SK-N-SH (cell line): ENCODE measurements around the gene AMIGO2. TPM values are rescaled to one million over a fixed set of nuclear protein-coding genes. Genes with fewer than 3 reads are reported as not detected.
A peak's percentile ranks its signal among the peaks of the same experiment; 100 is the strongest.

Experiments used
- CTCF ChIA-PET: fragments of 300-600, 350-600 bp; formaldehyde crosslinking; extraction: SDS; loops from one replicate; lab custom pipeline; 2021; lab: Yijun Ruan, JAX
- POLR2A ChIA-PET: fragments of 350-600 bp; sonication (Branson Sonifier 250); formaldehyde crosslinking; extraction: SDS; loops from one replicate; lab custom pipeline; 2020; ENCODE audit warnings: antibody characterized with exemption, inconsistent platforms; lab: Yijun Ruan, JAX
- DNase-seq: peaks from one replicate; pipeline ENCODE4 v3.0.0; 2012
- H2AFZ ChIP-seq: fragments of 200-600 bp; sonication (generic); 2 replicates; pipeline ENCODE4 v1.8.1; 2016; ENCODE audit warnings: antibody characterized with exemption, mild to moderate bottlenecking, low read depth
- H3F3A ChIP-seq: fragments of 200-600 bp; sonication (generic); replicated peaks from 2 replicates; pipeline ENCODE3; 2016; ENCODE audit warnings: antibody characterized with exemption, mild to moderate bottlenecking; ENCODE audit not compliant: insufficient read depth
- H3K27ac ChIP-seq, 2 experiments: fragments of 200-500 bp in 1 of 2; fragments of 200-600 bp in 1 of 2; sonication (Bioruptor generic) in 1 of 2; sonication (generic), shearing (Covaris generic) in 1 of 2; 2 replicates each; pipeline versions ENCODE4 v1.5.1 to v1.6.1; 2014 to 2016; ENCODE audit warnings: low read depth in 2 of 2, inconsistent platforms in 1 of 2, low read length in 1 of 2, mild to moderate bottlenecking in 1 of 2, mixed read lengths in 1 of 2
- H3K27me3 ChIP-seq: fragments of 200-600 bp; sonication (generic), shearing (Covaris generic); 2 replicates; pipeline ENCODE4 v1.6.1; 2016; ENCODE audit warnings: mixed run types; ENCODE audit not compliant: insufficient read depth
- H3K36me3 ChIP-seq, 2 experiments: fragments of 200-500 bp in 1 of 2; fragments of 200-600 bp in 1 of 2; sonication (Bioruptor generic) in 1 of 2; sonication (generic) in 1 of 2; replicated peaks in 1 of 2; 2 replicates each; pipeline versions ENCODE3 to v1.5.1; 2014 to 2016; ENCODE audit warnings: low read length in 1 of 2, mild to moderate bottlenecking in 1 of 2; ENCODE audit not compliant: insufficient read depth in 2 of 2, control insufficient read depth in 1 of 2
- H3K4me1 ChIP-seq, 2 experiments: fragments of 200-500 bp in 1 of 2; fragments of 200-600 bp in 1 of 2; sonication (Bioruptor generic) in 1 of 2; sonication (generic), shearing (Covaris generic) in 1 of 2; 2 replicates each; pipeline versions ENCODE4 v1.5.1 to v1.6.1; 2014 to 2016; ENCODE audit warnings: low read depth in 1 of 2, low read length in 1 of 2, mixed run types in 1 of 2; ENCODE audit not compliant: insufficient read depth in 2 of 2, control insufficient read depth in 1 of 2
- H3K4me2 ChIP-seq: fragments of 200-600 bp; sonication (generic), shearing (Covaris generic); 2 replicates; pipeline ENCODE4 v1.6.1; 2017; ENCODE audit warnings: mixed run types
- H3K4me3 ChIP-seq, 2 experiments: fragments of 200-500 bp in 1 of 2; fragments of 200-600 bp in 1 of 2; sonication (Bioruptor generic) in 1 of 2; sonication (generic), shearing (Covaris generic) in 1 of 2; 2 replicates each; pipeline versions ENCODE4 v1.5.1 to v1.8.1; 2014 to 2016; ENCODE audit warnings: low read depth in 2 of 2, inconsistent platforms in 1 of 2, low read length in 1 of 2, mild to moderate bottlenecking in 1 of 2, mixed read lengths in 1 of 2, moderate library complexity in 1 of 2
- H3K79me2 ChIP-seq: fragments of 200-600 bp; sonication (generic); 2 replicates; pipeline ENCODE4 v1.8.1; 2017; ENCODE audit warnings: mild to moderate bottlenecking; ENCODE audit not compliant: insufficient read depth
- H3K9ac ChIP-seq: fragments of 200-600 bp; sonication (generic); 2 replicates; pipeline ENCODE4 v1.6.1; 2017; ENCODE audit warnings: mixed run types
- H3K9me2 ChIP-seq: fragments of 200-600 bp; sonication (generic); 2 replicates; pipeline ENCODE4 v1.6.1; 2017; ENCODE audit warnings: mixed run types
- H3K9me3 ChIP-seq: fragments of 200-600 bp; sonication (generic); 2 replicates; pipeline ENCODE4 v1.6.1; 2017; ENCODE audit warnings: mixed run types, mild to moderate bottlenecking, moderate library complexity
- H4K20me1 ChIP-seq: fragments of 200-600 bp; sonication (generic); 2 replicates; pipeline ENCODE4 v1.6.1; 2017; ENCODE audit warnings: mild to moderate bottlenecking, mixed run types; ENCODE audit not compliant: insufficient read depth
- ELF1 ChIP-seq: IDR thresholded peaks from 2 replicates; pipeline ENCODE4 v1.4.0; 2012
- EP300 ChIP-seq, 2 experiments: IDR thresholded peaks; 2 replicates each; pipeline versions ENCODE4 v1.4.0 to v1.6.1; 2012; ENCODE audit warnings: borderline replicate concordance in 1 of 2, low read depth in 1 of 2, low read length in 1 of 2
- FOXJ3 ChIP-seq: sonication (generic); formaldehyde crosslinking; IDR thresholded peaks from 2 replicates; pipeline ENCODE4 v1.5.1; 2020; ENCODE audit warnings: mild to moderate bottlenecking, missing genetic modification reagents
- GATA2 ChIP-seq: sonication (generic); formaldehyde crosslinking; IDR thresholded peaks from 2 replicates; pipeline ENCODE4 v1.5.0; 2020; ENCODE audit warnings: mild to moderate bottlenecking, missing genetic modification reagents
- JUND ChIP-seq: IDR thresholded peaks from 2 replicates; pipeline ENCODE4 v1.4.0; 2012
- NFIC ChIP-seq: IDR thresholded peaks from 2 replicates; pipeline ENCODE4 v1.4.0; 2012; ENCODE audit warnings: borderline replicate concordance
- RAD21 ChIP-seq: IDR thresholded peaks from 2 replicates; pipeline ENCODE4 v1.6.1; 2012; ENCODE audit warnings: mild to moderate bottlenecking, low read length
- RCOR1 ChIP-seq: fragments of 150-350 bp; IDR thresholded peaks from 2 replicates; pipeline ENCODE4 v1.6.1; 2017; ENCODE audit warnings: antibody characterized with exemption, low read length
- RXRA ChIP-seq: IDR thresholded peaks from 2 replicates; pipeline ENCODE4 v1.4.0; 2012; ENCODE audit warnings: low read depth, mild to moderate bottlenecking, borderline replicate concordance
- SIN3A ChIP-seq: IDR thresholded peaks from 2 replicates; pipeline ENCODE4 v1.6.1; 2012; ENCODE audit warnings: low read depth, mild to moderate bottlenecking, low read length, moderate library complexity, borderline replicate concordance
- SMC3 ChIP-seq: IDR thresholded peaks from 2 replicates; pipeline ENCODE4 v1.6.1; 2012; ENCODE audit warnings: low read depth, low read length, improper control_type of control experiment
- TEAD4 ChIP-seq: IDR thresholded peaks from 2 replicates; pipeline ENCODE4 v1.4.0; 2012; ENCODE audit warnings: mild to moderate bottlenecking, borderline replicate concordance; ENCODE audit not compliant: insufficient read depth
- WGBS: methylation state at CpG from one replicate; pipeline ENCODE4 v1.1.6; 2017; ENCODE audit warnings: low lambda C conversion rate; 5-methylcytosine and 5-hydroxymethylcytosine counted together
- polyA plus RNA-seq, 3 experiments: library from polyadenylated mRNA; depleted of rRNA; stranded (reverse); fragments of >200 nt; gene quantifications; 2 replicates each; pipeline ENCODE4 v1.2.3, GENCODE V29; 2012
- TF ChIP-seq, protein P1 (sequence below): IDR thresholded peaks from 2 replicates; pipeline ENCODE4; 2012
- TF ChIP-seq, protein P2 (sequence below): fragments of 200-600 bp; sonication (generic); IDR thresholded peaks from 2 replicates; pipeline ENCODE4 v1.6.1; 2017; ENCODE audit warnings: antibody characterized with exemption, mild to moderate bottlenecking, moderate library complexity
- TF ChIP-seq, protein P3 (sequence below): fragments of 150-350 bp; IDR thresholded peaks from 2 replicates; pipeline ENCODE4 v1.6.1; 2016; ENCODE audit warnings: mild to moderate bottlenecking, low read depth, low read length
- TF ChIP-seq, protein P4 (sequence below): IDR thresholded peaks from 2 replicates; pipeline ENCODE4 v1.4.0; 2012; ENCODE audit warnings: low read depth, borderline replicate concordance

AMIGO2 gene, protein sequence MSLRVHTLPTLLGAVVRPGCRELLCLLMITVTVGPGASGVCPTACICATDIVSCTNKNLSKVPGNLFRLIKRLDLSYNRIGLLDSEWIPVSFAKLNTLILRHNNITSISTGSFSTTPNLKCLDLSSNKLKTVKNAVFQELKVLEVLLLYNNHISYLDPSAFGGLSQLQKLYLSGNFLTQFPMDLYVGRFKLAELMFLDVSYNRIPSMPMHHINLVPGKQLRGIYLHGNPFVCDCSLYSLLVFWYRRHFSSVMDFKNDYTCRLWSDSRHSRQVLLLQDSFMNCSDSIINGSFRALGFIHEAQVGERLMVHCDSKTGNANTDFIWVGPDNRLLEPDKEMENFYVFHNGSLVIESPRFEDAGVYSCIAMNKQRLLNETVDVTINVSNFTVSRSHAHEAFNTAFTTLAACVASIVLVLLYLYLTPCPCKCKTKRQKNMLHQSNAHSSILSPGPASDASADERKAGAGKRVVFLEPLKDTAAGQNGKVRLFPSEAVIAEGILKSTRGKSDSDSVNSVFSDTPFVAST
- polyA plus RNA-seq (2012; rRNA removed) = 1.2 and 1.3 TPM in 2 replicates
- 1.1 and 1.2 TPM in 2 replicates for polyA plus RNA-seq (2012; cell fraction: cytosol; rRNA removed)
- 1.1 and 2.6 TPM in 2 replicates for polyA plus RNA-seq (2012; cell fraction: nucleus; rRNA removed)

DNA sequence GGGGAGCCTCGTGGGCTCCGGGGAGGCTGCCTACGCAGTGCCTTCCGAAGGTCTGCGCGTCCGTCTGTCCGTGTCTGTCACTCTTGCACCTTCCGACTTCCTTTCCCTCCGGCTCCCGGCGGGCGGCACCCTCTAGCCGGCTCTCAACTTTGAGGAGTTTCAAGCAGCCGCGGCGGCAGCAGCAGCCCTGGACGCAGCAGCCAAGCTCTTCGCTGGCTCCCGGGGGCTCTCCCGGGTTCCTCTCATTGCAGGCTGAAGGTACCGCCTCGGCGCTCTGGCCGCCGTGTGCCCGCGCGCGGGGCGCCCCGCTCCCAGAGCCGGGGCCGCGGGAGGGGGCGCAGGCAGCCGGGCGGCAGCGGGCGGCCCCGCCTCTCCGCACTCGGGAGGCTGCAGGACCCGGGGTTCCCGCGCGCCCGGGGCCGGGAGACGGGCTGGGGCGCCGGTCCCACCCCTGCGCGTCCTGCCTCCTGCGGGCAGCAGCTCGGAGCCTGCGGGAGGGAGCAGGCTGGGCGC, at the start of gene AMIGO2, which contains the start of gene PCED1B:
Gene AMIGO2 (minus strand): TSS at position 492 of the 513 bp plus-strand sequence. CDS start 957 bp downstream, outside the sequence.
Gene PCED1B (plus strand): TSS at position 154 of the 513 bp plus-strand sequence. CDS start 155,443 bp downstream, outside the sequence.
- Histone ChIP-seq H3K36me3 (no peaks in the 10 kb centered on the region), H2AFZ (peak within 1 kb of the TSS; percentile 82), H3K79me2 (peaks cover 10% of the 10 kb centered on the region; the same call in 1 of the 2 replicates), H3K4me1 (peaks cover 0 to 22% of the 10 kb centered on the region in 2 experiments; a peak in 3 of 4 replicates), H3K9me2 (no peaks in the 10 kb centered on the region), H3K9me3 (no peaks in the 10 kb centered on the region), H3F3A (peaks cover 22% of the 10 kb centered on the region), H3K4me3 (peak within 1 kb of the TSS; percentile 47 to 66; a peak in 3 of 4 replicates), H4K20me1 (no peaks in the 10 kb centered on the region), H3K4me2 (peak within 1 kb of the TSS; percentile 88), H3K27ac (peak within 1 kb of the TSS in 1 of 2 experiments; percentile 66; a peak in 2 of 4 replicates), H3K9ac (peak within 1 kb of the TSS; percentile 58), H3K27me3 (peaks cover 18% of the 10 kb centered on the region)
- peak; percentile 33 for DNase-seq
- TF ChIP-seq SIN3A (0 out of 2 replicates have a peak, but pooled peaks have one; percentile 19), TEAD4 (no peak), SMC3 (0 out of 2 replicates have a peak, but pooled peaks have one; percentile 19), ELF1 (no peak), FOXJ3 (CRISPR knock-in tag) (no peak)
- TF ChIP-seq, protein P1, sequence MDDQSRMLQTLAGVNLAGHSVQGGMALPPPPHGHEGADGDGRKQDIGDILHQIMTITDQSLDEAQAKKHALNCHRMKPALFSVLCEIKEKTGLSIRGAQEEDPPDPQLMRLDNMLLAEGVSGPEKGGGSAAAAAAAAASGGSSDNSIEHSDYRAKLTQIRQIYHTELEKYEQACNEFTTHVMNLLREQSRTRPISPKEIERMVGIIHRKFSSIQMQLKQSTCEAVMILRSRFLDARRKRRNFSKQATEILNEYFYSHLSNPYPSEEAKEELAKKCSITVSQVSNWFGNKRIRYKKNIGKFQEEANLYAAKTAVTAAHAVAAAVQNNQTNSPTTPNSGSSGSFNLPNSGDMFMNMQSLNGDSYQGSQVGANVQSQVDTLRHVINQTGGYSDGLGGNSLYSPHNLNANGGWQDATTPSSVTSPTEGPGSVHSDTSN = peak; percentile 15; the same call in 1 of the 2 replicates
- TF ChIP-seq, protein P2, sequence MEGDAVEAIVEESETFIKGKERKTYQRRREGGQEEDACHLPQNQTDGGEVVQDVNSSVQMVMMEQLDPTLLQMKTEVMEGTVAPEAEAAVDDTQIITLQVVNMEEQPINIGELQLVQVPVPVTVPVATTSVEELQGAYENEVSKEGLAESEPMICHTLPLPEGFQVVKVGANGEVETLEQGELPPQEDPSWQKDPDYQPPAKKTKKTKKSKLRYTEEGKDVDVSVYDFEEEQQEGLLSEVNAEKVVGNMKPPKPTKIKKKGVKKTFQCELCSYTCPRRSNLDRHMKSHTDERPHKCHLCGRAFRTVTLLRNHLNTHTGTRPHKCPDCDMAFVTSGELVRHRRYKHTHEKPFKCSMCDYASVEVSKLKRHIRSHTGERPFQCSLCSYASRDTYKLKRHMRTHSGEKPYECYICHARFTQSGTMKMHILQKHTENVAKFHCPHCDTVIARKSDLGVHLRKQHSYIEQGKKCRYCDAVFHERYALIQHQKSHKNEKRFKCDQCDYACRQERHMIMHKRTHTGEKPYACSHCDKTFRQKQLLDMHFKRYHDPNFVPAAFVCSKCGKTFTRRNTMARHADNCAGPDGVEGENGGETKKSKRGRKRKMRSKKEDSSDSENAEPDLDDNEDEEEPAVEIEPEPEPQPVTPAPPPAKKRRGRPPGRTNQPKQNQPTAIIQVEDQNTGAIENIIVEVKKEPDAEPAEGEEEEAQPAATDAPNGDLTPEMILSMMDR = peak; percentile 41; the same call in 1 of the 2 replicates
- ChIA-PET POLR2A (no interaction called here), CTCF (interaction anchor here (1.1 kb wide), 1 partner anchor 8 kb away, joined by 3 read pairs; no protein-coding TSS in a partner anchor)
- 1% methylated on average over 14 of the region's 58 CpGs for WGBS

DNA sequence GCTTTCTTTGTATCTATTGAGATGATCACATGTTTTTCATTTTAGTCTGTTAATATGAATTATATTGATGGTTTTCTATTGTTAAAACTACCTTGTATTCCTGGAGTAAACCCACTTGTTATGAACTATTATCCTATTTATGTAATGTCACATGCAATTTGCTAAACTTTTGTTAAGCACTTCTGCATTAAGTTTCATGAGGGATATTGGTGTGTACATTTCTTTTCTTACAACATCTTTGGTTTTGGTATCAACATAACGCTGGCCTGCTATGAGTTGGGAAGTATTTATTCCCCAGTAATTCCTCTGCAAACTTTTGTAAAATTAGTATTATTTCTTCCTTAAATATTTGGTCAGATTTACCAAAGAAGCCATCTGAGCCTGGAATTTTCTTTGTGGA, 46.5 kb upstream of the AMIGO2 start:
- Histone ChIP-seq H3K9me2 (no peaks in the 10 kb centered on the region), H3K9ac (no peak overlapping the region), H3K36me3 (no peaks in the 10 kb centered on the region), H3K27ac (no peak overlapping the region), H3K9me3 (no peaks in the 10 kb centered on the region), H4K20me1 (no peaks in the 10 kb centered on the region), H3K27me3 (no peaks in the 10 kb centered on the region; the same call in 1 of the 2 replicates), H3F3A (peaks cover 2% of the 10 kb centered on the region), H3K4me1 (no peaks in the 10 kb centered on the region), H2AFZ (no peak overlapping the region), H3K79me2 (no peaks in the 10 kb centered on the region), H3K4me2 (no peak overlapping the region), H3K4me3 (no peak overlapping the region)
- WGBS = 9% methylated on average over 1 of the region's 1 CpG
- POLR2A ChIA-PET = no interaction called here
- CTCF ChIA-PET = no interaction called here
- DNase-seq = no peak
- TF ChIP-seq RCOR1 (no peak), EP300 (IDR thresholded peaks at IDR 0.05; ENCODE audit: borderline replicate concordance in 1 of 2, low read depth in 1 of 2, low read length in 1 of 2) (no peak), RAD21 (no peak), GATA2 (no peak), JUND (no peak), SIN3A (no peak), RXRA (no peak), TEAD4 (no peak), NFIC (no peak)
- TF ChIP-seq, protein P3, sequence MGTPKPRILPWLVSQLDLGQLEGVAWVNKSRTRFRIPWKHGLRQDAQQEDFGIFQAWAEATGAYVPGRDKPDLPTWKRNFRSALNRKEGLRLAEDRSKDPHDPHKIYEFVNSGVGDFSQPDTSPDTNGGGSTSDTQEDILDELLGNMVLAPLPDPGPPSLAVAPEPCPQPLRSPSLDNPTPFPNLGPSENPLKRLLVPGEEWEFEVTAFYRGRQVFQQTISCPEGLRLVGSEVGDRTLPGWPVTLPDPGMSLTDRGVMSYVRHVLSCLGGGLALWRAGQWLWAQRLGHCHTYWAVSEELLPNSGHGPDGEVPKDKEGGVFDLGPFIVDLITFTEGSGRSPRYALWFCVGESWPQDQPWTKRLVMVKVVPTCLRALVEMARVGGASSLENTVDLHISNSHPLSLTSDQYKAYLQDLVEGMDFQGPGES = no peak
- TF ChIP-seq, protein P2 = no peak
- TF ChIP-seq, protein P4, sequence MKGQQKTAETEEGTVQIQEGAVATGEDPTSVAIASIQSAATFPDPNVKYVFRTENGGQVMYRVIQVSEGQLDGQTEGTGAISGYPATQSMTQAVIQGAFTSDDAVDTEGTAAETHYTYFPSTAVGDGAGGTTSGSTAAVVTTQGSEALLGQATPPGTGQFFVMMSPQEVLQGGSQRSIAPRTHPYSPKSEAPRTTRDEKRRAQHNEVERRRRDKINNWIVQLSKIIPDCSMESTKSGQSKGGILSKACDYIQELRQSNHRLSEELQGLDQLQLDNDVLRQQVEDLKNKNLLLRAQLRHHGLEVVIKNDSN = no peak
